ENCODE measurements around the gene MYMK. TPM values are rescaled to one million over a fixed set of nuclear protein-coding genes. Genes with fewer than 3 reads are reported as not detected.

Gene MYMK
- total and polyA plus RNA-seq, 3 donors from 2014 or later: 0.87 TPM; not detected in 2

DNA sequence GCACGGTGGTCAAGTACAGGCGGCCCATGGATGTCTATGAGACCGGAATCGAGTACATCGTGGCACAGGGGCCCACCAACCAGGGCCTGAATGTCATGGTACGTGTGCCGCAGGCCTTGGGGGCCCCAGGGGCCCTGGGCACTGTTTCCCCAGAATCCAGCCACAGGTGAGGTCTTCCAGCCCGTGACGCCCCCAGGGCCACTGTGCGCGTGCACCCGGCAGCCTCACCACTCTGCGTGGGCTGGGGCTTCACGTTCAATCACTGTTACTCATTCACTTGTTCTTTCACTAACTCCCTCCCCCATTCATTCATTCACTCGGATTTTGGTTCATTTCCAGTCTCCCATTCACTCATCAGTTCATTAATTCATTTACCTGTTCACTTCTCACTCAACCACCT, 22.4 kb upstream of the MYMK start:
- Histone ChIP-seq H3K4me3 (no peak overlapping the region), H3K9me3 (no peaks in the 10 kb centered on the region), H3K4me1 (peaks cover 7% of the 10 kb centered on the region), H3K27ac (no peak overlapping the region), H3K27me3 (no peaks in the 10 kb centered on the region), H3K36me3 (ENCODE audit: low read depth, missing control alignments) (no peaks in the 10 kb centered on the region)
- no peak for DNase-seq
- intact Hi-C loops (cut with DNase I; ENCODE audit: low total_unique reads): no loop called here
- TF ChIP-seq POLR2A (IDR thresholded peaks at IDR 0.05): no peak
- TF ChIP-seq, protein P1, sequence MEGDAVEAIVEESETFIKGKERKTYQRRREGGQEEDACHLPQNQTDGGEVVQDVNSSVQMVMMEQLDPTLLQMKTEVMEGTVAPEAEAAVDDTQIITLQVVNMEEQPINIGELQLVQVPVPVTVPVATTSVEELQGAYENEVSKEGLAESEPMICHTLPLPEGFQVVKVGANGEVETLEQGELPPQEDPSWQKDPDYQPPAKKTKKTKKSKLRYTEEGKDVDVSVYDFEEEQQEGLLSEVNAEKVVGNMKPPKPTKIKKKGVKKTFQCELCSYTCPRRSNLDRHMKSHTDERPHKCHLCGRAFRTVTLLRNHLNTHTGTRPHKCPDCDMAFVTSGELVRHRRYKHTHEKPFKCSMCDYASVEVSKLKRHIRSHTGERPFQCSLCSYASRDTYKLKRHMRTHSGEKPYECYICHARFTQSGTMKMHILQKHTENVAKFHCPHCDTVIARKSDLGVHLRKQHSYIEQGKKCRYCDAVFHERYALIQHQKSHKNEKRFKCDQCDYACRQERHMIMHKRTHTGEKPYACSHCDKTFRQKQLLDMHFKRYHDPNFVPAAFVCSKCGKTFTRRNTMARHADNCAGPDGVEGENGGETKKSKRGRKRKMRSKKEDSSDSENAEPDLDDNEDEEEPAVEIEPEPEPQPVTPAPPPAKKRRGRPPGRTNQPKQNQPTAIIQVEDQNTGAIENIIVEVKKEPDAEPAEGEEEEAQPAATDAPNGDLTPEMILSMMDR (IDR thresholded peaks at IDR 0.05): no peak
- WGBS, 2 donors: 87 to 92% methylated on average over 10 to 15 of the region's 15 CpGs

DNA sequence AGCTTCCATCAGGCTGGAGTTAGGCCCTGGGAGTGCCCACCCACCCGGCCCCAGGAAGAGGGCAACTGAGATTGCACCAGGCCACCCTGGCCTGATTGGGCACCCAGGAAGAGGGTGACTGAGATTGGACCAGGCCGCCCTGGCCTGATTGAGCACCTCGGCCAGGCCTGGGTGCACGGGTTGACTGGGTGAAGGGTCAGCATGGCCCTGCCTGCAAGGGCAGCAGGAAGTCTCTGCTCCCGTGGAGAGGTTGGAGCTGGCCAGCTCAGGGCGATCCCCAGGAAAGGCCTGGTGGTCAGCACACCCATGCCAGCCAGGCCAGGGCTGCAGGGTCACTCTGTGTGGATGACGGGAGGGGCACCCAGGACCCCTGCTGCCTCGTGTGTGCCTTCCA, 21.5 kb upstream of the MYMK start:
- TF ChIP-seq, protein P1 (IDR thresholded peaks at IDR 0.05): no peak
- TF ChIP-seq POLR2A (IDR thresholded peaks at IDR 0.05): no peak

DNA sequence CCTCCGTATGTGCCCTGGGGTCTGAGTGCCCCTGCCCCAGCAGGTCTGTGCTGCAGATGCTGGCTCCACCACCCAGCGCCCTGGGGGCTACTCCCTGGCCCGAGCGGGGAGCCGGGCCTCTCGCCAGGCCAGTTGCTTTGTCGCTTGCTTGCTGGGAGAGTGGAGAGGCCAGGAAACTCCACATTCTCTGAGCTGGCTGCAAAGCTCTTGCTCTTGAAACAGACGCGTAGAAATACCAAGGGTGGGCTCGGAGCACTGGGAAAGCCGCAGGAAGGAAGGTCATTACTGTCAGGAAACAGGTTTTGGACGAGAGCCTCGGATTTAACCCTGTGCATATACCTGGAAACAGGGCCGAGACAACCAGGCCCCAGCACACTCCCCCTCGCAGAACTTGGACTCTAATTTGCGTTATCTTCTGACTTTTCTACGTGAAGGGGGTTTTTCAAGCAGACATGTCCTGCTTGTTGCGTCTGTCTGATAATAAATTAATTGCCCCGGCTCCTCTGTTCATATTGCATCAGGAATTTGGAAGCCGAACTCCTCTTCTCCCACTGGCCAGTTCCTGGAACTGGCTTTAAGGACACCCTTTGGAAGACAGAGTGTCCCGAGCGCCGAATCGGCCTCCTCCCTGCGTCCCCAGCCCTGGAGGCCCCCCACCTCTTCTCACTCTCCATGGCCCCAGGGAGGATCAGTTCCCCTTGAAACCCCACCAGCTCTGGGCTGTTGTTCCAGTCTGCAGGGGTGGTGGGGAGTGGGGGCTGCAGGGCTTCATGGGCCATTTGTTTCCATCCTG, 20.9 kb upstream of the MYMK start:
- DNase-seq: no peak
- intact Hi-C loops (cut with DNase I; ENCODE audit: low total_unique reads): no loop called here
- whole genome bisulfite sequencing, 2 donors: 61 to 62% methylated on average over 25 of the region's 25 CpGs
- Histone ChIP-seq H3K36me3 (ENCODE audit: low read depth, missing control alignments) (no peaks in the 10 kb centered on the region), H3K4me1 (peaks cover 7% of the 10 kb centered on the region), H3K4me3 (no peak overlapping the region), H3K27ac (no peak overlapping the region), H3K27me3 (no peaks in the 10 kb centered on the region), H3K9me3 (no peaks in the 10 kb centered on the region)
- TF ChIP-seq, protein P1 (IDR thresholded peaks at IDR 0.05): no peak
- no peak for TF ChIP-seq POLR2A (IDR thresholded peaks at IDR 0.05)

More for the DNA sequence above, 21.5 kb upstream of the MYMK start:
- Histone ChIP-seq H3K27me3 (no peaks in the 10 kb centered on the region), H3K4me1 (peaks cover 7% of the 10 kb centered on the region), H3K36me3 (ENCODE audit: low read depth, missing control alignments) (no peaks in the 10 kb centered on the region), H3K4me3 (no peak overlapping the region), H3K9me3 (no peaks in the 10 kb centered on the region), H3K27ac (no peak overlapping the region)
- 65 to 73% methylated on average over 5 to 8 of the region's 8 CpGs for WGBS, 2 donors
- intact Hi-C loops (cut with DNase I; ENCODE audit: low total_unique reads): no loop called here
- DNase-seq: no peak

DNA sequence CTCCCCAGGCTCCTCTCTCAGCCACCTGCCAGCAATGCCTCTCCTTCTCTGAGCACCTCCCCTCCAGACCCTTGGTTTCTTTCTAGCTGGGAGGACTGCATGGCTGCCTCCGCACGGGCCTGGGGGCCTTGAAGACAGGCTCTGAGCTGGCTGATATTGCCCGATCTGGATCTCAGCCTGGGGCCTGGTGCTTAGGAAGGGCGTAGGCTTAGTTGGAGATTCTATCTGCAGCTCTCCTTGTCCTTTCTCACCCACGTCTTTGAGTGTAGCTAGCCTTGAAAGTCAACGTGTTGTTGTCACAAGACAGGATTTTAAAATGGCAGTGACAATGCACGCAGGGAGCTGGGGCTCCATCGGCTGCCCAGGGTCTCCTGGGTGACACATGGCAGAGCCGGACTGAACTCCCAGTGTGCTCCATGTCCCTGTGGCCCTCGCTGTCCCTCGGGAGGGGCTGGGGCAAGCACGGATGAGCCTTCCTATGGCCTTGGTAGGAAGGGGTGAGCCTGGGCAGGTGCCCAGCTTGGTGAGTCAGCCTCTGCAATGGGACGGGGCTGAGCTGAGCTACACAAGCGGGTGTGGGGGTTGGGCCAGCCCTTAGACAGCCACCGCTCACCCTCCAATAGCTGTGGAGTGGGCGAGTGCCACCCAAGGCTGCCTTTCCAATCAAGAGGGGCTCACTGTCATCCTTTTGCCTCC, 19.2 kb upstream of the MYMK start:
- intact Hi-C loops (cut with DNase I; ENCODE audit: low total_unique reads): no loop called here
- H3K9me3 ChIP-seq: no peaks in the 10 kb centered on the region
- no peak overlapping the region for H3K4me3 ChIP-seq
- TF ChIP-seq, protein P1 (IDR thresholded peaks at IDR 0.05): no peak
- TF ChIP-seq POLR2A (IDR thresholded peaks at IDR 0.05): no peak
- peaks cover 13% of the 10 kb centered on the region for H3K4me1 ChIP-seq
- WGBS, 2 donors: 83 to 90% methylated on average over 10 to 16 of the region's 16 CpGs
- no peaks in the 10 kb centered on the region for H3K36me3 ChIP-seq (ENCODE audit: low read depth, missing control alignments)
- H3K27me3 ChIP-seq: no peaks in the 10 kb centered on the region
- H3K27ac ChIP-seq: no peak overlapping the region
- no peak for DNase-seq
